ENCODE results near the gene SCAF1.
A peak's percentile ranks its signal among the peaks of the same experiment; 100 is the strongest.

The SCAF1 gene

GRCh38 chr19:49651029-49651819 lies 9.2 kb downstream of the SCAF1 start:
- DNase-seq = no peak

DNA sequence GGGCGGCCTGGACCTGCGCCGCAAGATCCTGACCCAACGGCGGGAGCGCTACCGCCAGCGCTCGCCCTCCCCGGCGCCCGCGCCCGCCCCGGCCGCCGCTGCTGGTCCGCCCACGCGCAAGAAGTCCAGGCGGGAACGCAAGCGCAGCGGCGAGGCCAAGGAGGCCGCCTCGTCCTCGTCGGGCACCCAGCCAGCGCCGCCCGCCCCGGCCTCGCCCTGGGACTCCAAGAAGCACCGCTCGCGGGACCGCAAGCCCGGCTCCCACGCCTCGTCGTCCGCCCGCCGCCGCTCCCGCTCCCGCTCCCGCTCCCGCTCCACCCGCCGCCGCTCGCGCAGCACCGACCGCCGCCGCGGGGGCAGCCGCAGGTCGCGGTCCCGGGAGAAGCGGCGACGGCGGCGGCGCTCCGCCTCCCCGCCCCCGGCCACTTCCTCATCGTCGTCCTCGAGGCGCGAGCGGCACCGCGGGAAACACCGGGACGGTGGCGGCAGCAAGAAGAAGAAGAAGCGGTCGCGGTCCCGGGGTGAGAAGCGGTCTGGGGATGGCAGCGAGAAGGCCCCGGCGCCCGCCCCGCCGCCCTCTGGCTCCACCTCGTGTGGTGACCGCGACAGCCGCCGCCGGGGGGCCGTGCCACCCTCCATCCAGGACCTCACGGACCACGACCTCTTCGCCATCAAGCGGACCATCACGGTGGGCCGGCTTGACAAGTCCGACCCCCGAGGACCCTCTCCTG lies 10.0 kb downstream of the SCAF1 start:
- no peak for DNase-seq

DNA sequence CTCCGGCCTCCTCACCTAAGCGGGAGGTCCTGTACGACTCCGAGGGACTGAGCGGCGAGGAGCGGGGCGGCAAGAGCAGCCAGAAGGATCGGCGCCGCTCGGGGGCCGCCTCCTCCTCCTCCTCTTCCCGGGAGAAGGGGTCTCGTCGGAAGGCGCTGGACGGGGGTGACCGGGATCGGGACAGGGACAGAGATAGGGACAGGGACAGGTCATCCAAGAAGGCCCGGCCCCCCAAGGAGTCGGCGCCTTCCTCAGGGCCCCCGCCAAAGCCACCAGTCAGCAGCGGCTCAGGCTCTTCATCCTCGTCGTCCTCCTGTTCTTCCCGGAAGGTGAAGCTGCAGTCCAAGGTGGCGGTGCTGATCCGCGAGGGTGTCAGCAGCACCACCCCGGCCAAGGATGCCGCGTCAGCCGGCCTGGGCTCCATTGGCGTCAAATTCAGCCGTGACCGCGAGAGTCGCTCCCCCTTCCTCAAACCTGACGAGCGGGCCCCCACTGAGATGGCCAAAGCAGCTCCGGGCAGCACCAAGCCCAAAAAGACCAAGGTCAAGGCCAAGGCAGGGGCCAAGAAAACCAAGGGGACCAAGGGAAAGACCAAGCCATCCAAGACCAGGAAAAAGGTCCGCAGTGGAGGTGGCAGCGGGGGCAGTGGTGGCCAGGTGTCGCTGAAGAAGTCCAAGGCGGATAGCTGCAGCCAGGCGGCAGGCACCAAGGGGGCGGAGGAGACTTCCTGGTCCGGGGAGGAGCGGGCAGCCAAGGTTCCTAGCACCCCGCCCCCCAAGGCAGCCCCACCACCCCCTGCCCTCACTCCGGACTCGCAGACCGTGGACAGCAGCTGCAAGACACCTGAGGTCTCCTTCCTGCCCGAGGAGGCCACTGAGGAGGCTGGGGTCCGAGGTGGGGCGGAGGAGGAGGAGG lies 10.8 kb downstream of the SCAF1 start:
- no peak for DNase-seq

DNA sequence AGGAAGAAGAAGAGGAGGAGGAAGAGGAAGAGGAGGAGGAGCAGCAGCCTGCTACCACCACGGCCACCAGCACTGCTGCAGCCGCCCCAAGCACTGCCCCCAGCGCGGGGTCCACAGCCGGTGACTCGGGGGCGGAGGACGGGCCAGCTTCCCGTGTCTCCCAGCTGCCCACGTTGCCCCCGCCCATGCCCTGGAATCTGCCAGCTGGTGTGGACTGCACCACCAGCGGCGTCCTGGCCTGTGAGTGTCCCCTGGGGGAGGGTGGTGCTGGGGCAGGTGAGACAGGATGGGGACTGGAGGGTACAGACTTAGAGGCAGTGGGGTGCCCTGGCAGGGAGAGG lies 11.4 kb downstream of the SCAF1 start:
- no peak for DNase-seq

- DNase-seq = no peak
Measured at GRCh38 chr19:49654581-49654980, 12.6 kb downstream of the SCAF1 start.

DNA sequence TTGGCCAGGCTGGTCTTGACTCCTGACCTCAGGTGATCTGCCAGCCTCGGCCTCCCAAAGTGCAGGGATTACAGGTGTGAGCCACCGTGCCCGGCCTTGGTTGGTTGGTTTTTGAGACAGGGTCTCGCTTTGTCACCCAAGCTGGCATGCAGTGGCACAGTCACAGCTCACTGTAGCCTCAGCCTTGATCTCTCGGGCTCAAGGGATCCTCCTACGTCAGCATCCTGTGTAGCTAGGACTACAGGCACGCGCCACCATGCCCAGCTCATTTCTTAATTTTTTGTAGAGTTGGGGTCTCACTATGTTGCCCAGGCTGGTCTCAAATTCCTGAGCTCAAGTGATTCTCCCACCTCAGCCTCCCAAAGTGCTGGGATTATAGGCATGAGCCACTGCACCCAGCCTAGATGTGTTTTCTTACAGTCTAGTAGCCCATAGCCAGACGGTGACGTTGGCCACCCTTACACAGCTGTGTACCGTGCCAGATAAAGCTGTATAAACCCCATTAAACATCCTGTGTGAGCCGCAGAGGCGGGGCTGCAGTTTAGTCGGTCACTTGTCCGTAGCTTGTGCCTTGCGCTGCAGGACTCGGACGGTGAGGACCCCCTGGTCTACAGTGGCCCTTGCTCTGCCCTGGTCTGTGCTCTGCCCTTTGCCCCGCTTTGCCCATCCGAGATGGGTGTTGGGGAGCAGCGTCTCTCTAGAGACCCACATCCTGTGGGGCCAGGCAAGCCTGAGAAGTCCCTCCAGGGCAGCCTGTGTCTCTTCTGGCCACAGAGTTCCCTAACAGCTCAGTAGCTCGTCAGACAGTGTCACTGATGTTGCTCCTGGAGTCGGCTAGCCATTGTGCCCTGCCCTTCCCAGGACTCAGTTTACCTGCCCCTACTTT lies 13.8 kb downstream of the SCAF1 start:
- DNase-seq = no peak

DNA sequence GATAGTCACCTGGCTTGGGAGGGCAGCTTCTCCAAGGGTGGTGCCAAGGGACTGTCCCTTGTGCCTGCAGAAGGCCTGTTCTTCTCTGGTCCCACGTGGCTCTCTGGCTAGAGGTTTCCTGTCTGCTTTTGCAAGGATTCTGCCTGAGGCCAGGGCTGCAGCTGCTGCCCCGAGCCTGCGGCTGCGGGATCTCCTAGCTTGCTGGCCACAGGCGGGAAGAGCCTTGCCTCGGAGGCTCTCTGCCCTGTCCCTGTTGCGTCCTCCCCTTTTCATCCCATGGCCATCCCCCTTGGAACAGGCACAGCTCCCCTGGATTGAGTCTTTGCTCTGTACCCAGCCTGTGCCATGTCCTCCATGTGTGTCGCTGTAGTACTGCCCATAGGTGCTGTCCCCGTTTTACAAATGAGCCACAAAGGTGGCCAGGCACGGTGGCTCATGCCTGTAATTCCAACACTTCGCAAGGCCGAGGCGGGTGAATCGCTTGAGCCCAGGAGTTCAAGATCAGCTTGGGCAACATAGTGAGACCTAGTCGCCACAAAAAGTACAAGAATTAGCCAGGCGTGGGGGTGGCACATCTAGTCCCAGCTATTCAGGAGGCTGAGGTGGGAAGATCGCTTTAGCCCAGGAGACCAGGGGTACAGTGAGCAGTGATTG lies 14.6 kb downstream of the SCAF1 start:
- no peak for DNase-seq

GRCh38 chr19:49657493-49658138 lies 15.6 kb downstream of the SCAF1 start:
- DNase-seq = no peak

GRCh38 chr19:49658139-49658517 lies 16.1 kb downstream of the SCAF1 start:
- DNase-seq = no peak

GRCh38 chr19:49658566-49659442 lies 16.8 kb downstream of the SCAF1 start:
- DNase-seq = no peak

DNA sequence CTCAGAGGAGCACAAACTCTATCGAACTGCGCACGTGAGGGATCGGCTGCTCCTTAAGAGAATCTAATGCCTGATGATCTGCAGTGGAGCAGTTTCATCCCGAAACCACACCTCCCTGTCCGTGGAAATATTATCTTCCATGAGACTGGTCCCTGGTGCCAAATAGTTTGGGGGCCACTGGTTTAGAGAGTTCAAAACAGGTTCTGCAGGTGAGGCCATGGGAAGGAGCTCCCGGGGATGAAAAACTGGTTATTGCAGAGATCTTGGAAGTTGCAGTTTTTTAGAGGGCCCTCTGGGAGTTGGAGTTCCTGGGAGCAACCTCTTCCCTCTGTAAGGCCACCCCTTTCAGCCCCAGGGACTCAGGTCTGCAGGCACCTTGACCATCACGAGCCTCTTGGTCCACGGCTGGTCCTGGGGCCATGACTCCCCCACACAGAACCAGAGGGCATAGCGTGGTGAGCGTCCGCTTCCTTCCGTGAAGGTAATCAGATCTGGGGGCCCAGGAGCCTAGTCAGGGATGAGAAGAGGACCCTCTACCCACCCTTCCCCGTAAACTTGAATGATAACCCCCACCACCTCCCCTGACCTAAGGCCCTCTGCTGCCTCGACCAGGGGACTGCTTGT lies 18.4 kb downstream of the SCAF1 start:
- no peak for DNase-seq

DNA sequence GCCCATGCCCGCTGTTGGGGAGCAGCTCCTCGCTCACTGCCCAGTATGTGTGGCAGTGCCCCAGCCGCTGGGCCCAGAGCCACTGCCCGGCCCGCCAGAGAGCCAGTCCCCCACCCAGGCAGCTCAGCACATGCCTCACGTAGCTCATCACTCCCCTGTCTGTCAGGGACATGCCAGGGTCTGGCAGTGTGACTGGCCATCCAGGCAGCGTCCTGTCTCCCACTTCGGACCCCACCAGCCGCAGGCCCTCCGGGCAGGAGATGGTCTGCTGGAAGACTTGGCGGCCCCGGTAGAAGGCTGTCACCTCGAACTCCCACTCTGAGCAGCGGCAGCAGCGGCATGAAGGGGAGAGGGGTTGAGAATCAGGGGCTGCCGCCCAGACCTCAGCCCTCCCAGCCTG lies 20.0 kb downstream of the SCAF1 start:
- no peak for DNase-seq

- no peak for DNase-seq
Measured at GRCh38 chr19:49663224-49663623, 21.2 kb downstream of the SCAF1 start.

DNA sequence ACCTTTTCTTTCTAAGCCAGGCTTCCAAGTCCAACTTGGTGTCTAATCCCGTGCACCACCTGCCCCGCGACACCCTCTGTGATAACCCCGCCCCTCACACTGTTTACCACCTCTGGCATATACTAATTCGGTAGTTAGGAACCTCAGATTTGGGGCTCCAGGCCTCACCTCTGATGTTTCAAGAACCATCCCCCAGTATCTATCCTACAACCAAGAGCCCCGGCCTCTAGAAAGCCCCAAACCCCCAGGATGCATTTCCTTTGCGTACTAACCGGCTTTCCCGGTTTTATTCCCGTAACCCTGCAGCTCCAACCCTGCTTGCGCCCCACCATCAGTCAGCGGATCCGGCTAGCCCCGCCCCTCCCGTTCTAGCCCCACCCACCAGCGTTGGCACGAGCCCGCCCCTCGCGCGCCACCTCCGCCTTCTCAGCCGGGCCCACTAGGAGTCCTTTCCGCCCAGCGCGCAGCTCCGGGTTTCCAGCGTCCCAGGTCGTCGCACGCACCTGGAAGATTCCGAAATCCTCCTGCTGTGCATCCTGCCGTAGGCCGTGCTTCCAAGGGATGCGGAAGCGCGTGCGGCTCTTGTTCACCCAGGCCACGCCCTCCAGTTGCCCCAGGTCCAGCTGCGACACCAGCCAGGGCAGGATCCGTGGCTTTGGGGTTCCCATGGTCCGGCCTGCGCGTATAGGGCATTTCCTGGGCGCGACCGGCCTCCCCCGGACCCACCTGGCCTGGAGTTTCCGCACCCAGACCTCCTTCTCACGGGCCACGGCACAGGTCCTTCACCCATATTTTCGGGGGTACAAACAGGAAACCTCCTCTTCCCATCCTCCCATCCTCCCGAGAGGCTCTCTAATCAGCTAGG lies 22.4 kb downstream of the SCAF1 start:
- peak; percentile 76 to 83 for DNase-seq

- DNase-seq = no peak
Measured at GRCh38 chr19:49665036-49665350, 23.0 kb downstream of the SCAF1 start.

DNA sequence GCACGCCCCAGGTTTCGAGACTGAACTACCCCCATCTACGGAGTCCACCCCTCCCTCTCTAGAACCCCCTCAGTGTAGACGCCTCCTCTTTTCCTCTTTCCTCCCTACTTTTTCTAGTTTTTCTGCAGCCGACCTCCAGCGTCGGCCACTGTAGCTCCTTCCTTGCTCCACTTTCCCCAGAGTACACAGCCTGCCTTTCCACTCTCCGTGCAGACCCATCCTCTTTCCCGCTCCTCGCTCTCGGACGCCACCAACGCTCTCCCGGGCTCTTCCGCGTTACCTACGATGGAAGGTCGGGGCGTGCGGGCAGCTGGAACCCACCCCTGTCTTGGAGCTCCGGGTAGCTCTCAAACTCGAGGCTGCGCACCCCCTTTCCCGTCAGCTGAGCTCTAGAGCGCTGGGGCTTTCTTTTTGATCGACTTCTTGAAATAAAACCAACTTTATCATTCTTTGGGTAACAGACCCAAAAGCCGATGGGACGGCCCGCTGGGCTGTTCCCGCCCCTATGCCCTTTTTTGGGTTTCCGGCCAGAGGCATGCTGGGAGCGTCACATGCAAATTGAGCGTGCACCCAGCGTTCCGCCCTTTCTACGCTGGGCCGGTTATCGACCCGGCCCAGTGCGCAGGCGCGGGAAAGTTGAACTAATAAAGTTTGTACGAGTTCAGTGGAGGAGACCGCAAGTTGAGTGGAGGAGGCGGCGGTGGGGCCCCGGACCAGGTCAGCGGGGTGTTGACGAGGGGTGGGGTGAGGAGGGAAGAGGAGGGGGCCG lies 23.5 kb downstream of the SCAF1 start, which contains the start of the genes BCL2L12 and IRF3:
Gene BCL2L12 (plus strand): TSS at position 583 of the 769 bp plus-strand sequence. CDS start 760 bp downstream, outside the sequence.
Gene IRF3 (minus strand): TSS at position 507 of the 769 bp plus-strand sequence. CDS start 1,019 bp downstream, outside the sequence.
- peak; percentile 73 to 94 for DNase-seq

DNA sequence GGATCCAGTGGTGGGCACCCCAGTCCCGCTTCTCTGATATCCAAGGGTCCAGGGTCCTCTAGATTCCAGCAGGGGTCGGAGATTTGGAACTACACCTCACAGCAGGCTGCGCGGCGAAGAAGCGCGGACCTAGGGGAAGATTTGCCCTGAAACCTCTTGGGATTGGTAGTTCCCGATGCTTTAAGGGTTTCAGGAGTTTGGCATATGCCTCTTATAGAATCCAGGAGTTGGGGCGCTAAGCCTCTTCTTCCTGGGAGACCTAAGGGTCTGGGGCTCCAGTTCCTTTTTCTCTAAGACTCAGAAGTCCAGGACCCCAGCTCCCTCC lies 24.1 kb downstream of the SCAF1 start:
- no peak for DNase-seq

DNA sequence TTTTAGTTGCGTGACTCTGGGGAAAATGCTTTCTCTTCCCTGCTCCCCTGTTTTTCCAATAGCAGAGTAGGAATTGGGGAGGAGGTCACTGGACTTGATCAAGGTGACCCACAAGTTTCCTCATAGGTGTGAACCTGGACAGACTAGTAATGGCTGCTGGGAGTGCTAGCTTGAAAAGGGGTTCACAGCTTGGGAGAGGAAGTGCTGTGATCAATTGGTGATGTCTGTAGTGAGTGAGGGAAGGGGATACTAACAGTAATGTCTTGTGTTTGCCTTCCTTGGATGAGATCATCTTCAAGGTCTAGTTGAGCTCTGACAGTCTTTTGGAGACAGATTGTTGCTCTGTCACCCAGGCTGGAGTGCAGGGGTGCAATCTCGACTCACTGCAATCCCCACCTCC lies 25.5 kb downstream of the SCAF1 start:
- no peak for DNase-seq
